ENCODE results near the gene SLC23A2. TPM values are rescaled to one million over a fixed set of nuclear protein-coding genes. Genes with fewer than 3 reads are reported as not detected.

Gene SLC23A2
- total and polyA plus RNA-seq, 2 experiments from 2014 or later: 5.9 to 9.6 TPM

DNA sequence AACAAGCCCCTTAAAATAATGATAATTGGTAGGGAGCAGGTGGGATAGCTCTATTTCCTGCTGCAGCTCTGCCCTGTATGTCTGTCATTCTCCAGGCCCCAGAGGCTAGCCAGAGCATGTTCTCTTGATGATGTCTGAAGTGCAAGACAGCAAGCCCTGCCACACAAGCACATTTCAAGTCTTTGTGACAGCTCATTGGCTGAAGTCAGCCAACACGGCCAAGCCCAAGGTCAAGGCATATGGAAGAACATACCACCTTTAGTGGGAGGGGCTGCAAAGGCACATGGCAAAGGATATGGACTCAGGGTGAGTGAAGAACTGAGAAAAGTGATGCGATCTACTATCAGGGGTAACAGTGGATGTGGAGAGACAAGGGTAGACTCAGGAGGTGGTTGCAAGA lies 163.6 kb downstream of the SLC23A2 start:
- Histone ChIP-seq H3K9me2 (ENCODE audit: insufficient read depth) (no peaks in the 10 kb centered on the region), H3K27ac (no peak overlapping the region), H3K36me3 (ENCODE audit: low read depth) (no peaks in the 10 kb centered on the region), H3K9ac (no peak overlapping the region), H4K20me1 (ENCODE audit: insufficient read depth) (no peaks in the 10 kb centered on the region), H3K9me3 (ENCODE audit: low read depth) (no peaks in the 10 kb centered on the region), H3K27me3 (replicated peaks; ENCODE audit: insufficient read depth) (no peaks in the 10 kb centered on the region; the same call in 1 of the 2 replicates), H3K4me3 (no peak overlapping the region), H3K4me2 (ENCODE audit: unreplicated experiment) (no peak overlapping the region), H3K4me1 (ENCODE audit: insufficient read depth) (peaks cover 14% of the 10 kb centered on the region; the same call in 1 of the 2 replicates), H2AFZ (no peak overlapping the region), H3K79me2 (ENCODE audit: insufficient read depth) (no peaks in the 10 kb centered on the region), H3F3A (ENCODE audit: insufficient read depth) (no peaks in the 10 kb centered on the region)
- no peak for DNase-seq
- in situ Hi-C loops (cut with MboI): no loop called here
- 61 to 73% methylated on average over 2 of the region's 2 CpGs for WGBS, 2 experiments (ENCODE audit: low coverage in 1 of 2, low lambda C conversion rate in 2 of 2, missing lambda C conversion rate in 2 of 2)
- TF ChIP-seq EZH2phosphoT487 (IDR thresholded peaks at IDR 0.05; ENCODE audit: insufficient read depth, low read depth): no peak
- TF ChIP-seq EZH2 (IDR thresholded peaks at IDR 0.05; ENCODE audit: insufficient read depth, poor library complexity, severe bottlenecking): no peak

DNA sequence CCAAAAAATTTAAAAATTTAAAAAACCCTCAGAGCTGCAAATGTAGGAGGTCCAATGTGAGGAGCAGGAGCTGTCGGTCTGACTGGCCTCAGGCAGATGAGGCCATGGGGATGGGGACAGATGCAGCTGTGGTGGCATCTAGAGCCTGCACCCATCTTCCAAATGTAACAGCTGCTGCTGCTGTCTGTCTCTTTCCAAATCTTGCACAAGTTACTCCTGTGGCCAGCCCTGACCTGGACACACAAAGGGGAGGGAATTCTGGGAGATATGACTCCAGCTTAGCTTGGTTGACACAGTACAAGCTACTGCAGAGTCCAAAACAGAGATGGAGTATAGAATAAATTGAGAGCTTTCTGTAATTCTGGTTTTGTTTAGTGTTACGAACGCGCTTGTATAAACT lies 164.4 kb downstream of the SLC23A2 start:
- H3K4me3 ChIP-seq: no peak overlapping the region
- no peak overlapping the region for H3K4me2 ChIP-seq (ENCODE audit: unreplicated experiment)
- H2AFZ ChIP-seq: no peak overlapping the region
- no peak overlapping the region for H3K27ac ChIP-seq
- no peaks in the 10 kb centered on the region; the same call in 1 of the 2 replicates for H3K27me3 ChIP-seq (replicated peaks; ENCODE audit: insufficient read depth)
- H3K9ac ChIP-seq: no peak overlapping the region
- H3K4me1 ChIP-seq (ENCODE audit: insufficient read depth): peaks cover 14% of the 10 kb centered on the region; the same call in 1 of the 2 replicates
- in situ Hi-C loops (cut with MboI): no loop called here
- no peaks in the 10 kb centered on the region for H3K36me3 ChIP-seq (ENCODE audit: low read depth)
- H3F3A ChIP-seq (ENCODE audit: insufficient read depth): no peaks in the 10 kb centered on the region
- H3K9me3 ChIP-seq (ENCODE audit: low read depth): no peaks in the 10 kb centered on the region
- no peak for DNase-seq
- H3K79me2 ChIP-seq (ENCODE audit: insufficient read depth): no peaks in the 10 kb centered on the region
- no peaks in the 10 kb centered on the region for H3K9me2 ChIP-seq (ENCODE audit: insufficient read depth)
- 44 to 48% methylated on average over 4 of the region's 4 CpGs for WGBS, 2 experiments (ENCODE audit: low coverage in 1 of 2, low lambda C conversion rate in 2 of 2, missing lambda C conversion rate in 2 of 2)
- H4K20me1 ChIP-seq (ENCODE audit: insufficient read depth): no peaks in the 10 kb centered on the region
- TF ChIP-seq EZH2phosphoT487 (IDR thresholded peaks at IDR 0.05; ENCODE audit: insufficient read depth, low read depth): no peak
- no peak for TF ChIP-seq EZH2 (IDR thresholded peaks at IDR 0.05; ENCODE audit: insufficient read depth, poor library complexity, severe bottlenecking)

DNA sequence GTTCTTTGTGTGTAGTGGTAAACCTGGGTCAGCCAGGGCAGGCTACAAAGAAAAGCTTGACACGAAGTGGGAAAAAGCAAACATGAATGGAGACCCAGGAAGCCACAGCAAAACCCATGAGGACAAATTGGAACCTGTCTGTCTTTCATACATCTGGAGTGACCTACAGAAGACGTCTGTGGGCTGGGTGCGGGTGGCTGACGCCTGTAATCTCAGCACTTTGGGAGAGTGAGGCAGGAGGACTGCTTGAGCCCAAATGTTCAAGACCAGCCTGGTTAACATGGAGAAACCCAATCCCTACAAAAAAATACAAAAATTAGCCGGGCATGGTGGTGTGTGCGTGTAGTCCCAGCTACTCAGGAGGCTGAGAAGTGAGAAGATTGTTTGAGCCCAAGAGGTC lies 164.8 kb downstream of the SLC23A2 start:
- Histone ChIP-seq H4K20me1 (ENCODE audit: insufficient read depth) (no peaks in the 10 kb centered on the region), H3K27me3 (replicated peaks; ENCODE audit: insufficient read depth) (no peaks in the 10 kb centered on the region; the same call in 1 of the 2 replicates), H3K79me2 (ENCODE audit: insufficient read depth) (no peaks in the 10 kb centered on the region), H3K9me2 (ENCODE audit: insufficient read depth) (no peaks in the 10 kb centered on the region), H3F3A (ENCODE audit: insufficient read depth) (no peaks in the 10 kb centered on the region), H3K36me3 (ENCODE audit: low read depth) (no peaks in the 10 kb centered on the region), H3K9me3 (ENCODE audit: low read depth) (no peaks in the 10 kb centered on the region), H3K27ac (no peak overlapping the region), H3K4me3 (no peak overlapping the region), H2AFZ (no peak overlapping the region), H3K9ac (no peak overlapping the region), H3K4me2 (ENCODE audit: unreplicated experiment) (no peak overlapping the region), H3K4me1 (ENCODE audit: insufficient read depth) (peaks cover 14% of the 10 kb centered on the region; the same call in 1 of the 2 replicates)
- in situ Hi-C loops (cut with MboI): no loop called here
- no peak for TF ChIP-seq EZH2phosphoT487 (IDR thresholded peaks at IDR 0.05; ENCODE audit: insufficient read depth, low read depth)
- TF ChIP-seq EZH2 (IDR thresholded peaks at IDR 0.05; ENCODE audit: insufficient read depth, poor library complexity, severe bottlenecking): no peak
- 65% methylated on average over 6 of the region's 6 CpGs for WGBS, 2 experiments (ENCODE audit: low coverage in 1 of 2, low lambda C conversion rate in 2 of 2, missing lambda C conversion rate in 2 of 2)
- no peak for DNase-seq

DNA sequence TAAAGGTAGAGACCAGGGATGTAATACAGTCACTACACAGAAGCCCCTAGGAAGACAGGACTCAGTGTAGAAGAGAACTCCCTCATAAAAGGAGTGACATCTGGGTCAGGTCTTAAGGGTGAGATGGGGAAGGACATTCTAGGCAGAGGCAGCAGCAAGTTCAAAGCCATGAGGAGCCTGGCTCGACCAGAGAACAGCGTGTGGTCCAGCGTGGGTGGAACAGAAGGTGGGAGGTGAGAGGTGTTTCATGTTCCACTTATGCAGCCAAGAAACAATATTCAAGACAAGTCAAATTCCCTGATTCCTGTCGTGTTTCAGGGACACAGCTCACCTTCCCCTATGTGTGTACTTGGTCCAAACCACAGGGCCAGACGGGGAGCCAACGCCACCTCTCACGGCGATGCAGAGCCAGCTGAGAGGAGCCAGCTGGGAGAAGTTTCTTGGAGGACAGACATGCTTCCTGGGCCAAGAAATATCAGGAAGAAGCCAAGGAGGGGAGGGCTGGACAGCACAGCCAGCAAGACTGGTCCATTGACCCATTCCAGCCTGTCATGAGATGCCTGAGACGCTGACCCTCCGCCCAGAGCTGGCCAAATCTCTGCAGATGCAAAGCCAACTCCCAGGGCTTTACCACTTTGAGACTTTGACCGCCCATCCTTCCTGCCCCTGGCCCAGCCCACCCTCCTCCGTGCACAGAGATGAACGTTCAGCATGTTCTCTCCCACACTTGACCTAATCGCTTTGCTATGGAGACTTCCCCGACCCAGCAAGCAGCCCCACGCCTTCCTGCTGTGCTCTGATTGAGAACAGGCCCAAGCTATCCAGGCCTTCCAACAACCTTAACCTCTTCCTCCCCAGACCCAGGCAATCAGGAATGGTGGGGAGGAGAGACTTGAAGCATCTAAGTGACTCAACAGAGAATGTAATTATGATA lies 165.8 kb downstream of the SLC23A2 start:
- Histone ChIP-seq H3F3A (ENCODE audit: insufficient read depth) (no peaks in the 10 kb centered on the region), H3K4me2 (ENCODE audit: unreplicated experiment) (peak overlapping the region; percentile 2), H3K9ac (no peak overlapping the region), H3K79me2 (ENCODE audit: insufficient read depth) (no peaks in the 10 kb centered on the region), H3K4me1 (ENCODE audit: insufficient read depth) (peaks cover 14% of the 10 kb centered on the region; the same call in 1 of the 2 replicates), H3K27ac (no peak overlapping the region), H3K4me3 (no peak overlapping the region), H3K9me3 (ENCODE audit: low read depth) (no peaks in the 10 kb centered on the region), H3K27me3 (replicated peaks; ENCODE audit: insufficient read depth) (no peaks in the 10 kb centered on the region; the same call in 1 of the 2 replicates), H4K20me1 (ENCODE audit: insufficient read depth) (no peaks in the 10 kb centered on the region), H3K36me3 (ENCODE audit: low read depth) (no peaks in the 10 kb centered on the region), H2AFZ (peak overlapping the region; percentile 34), H3K9me2 (ENCODE audit: insufficient read depth) (no peaks in the 10 kb centered on the region)
- 8 to 10% methylated on average over 16 of the region's 16 CpGs for WGBS, 2 experiments (ENCODE audit: low coverage in 1 of 2, low lambda C conversion rate in 2 of 2, missing lambda C conversion rate in 2 of 2)
- in situ Hi-C loops (cut with MboI): no loop called here
- DNase-seq: peak; percentile 55
- TF ChIP-seq EZH2 (IDR thresholded peaks at IDR 0.05; ENCODE audit: insufficient read depth, poor library complexity, severe bottlenecking): no peak
- no peak for TF ChIP-seq EZH2phosphoT487 (IDR thresholded peaks at IDR 0.05; ENCODE audit: insufficient read depth, low read depth)
